H9 (cell line): Measurements from ENCODE around the gene PDE1C. TPM values are rescaled to one million over a fixed set of nuclear protein-coding genes. Genes with fewer than 3 reads are reported as not detected.

Experiments used
- DNase-seq: peaks from one replicate; pipeline ENCODE4 v3.0.0-alpha.2; 2017
- H2AFZ ChIP-seq: one replicate; pipeline ENCODE4 v1.6.1; 2013; ENCODE audit warnings: mild to moderate bottlenecking, low read length, control low read depth, moderate library complexity
- H2AK5ac ChIP-seq: 2 replicates; pipeline ENCODE4 v1.6.1; 2013; ENCODE audit warnings: low read length, control low read depth, mixed read lengths; ENCODE audit not compliant: insufficient read length
- H2BK120ac ChIP-seq: one replicate; pipeline ENCODE4 v1.6.1; 2013; ENCODE audit warnings: low read depth, mild to moderate bottlenecking, low read length, control low read depth, inconsistent platforms; ENCODE audit not compliant: poor library complexity, severe bottlenecking
- H2BK12ac ChIP-seq: 2 replicates; pipeline ENCODE4 v1.6.1; 2013; ENCODE audit warnings: low read length, control low read depth, mixed read lengths, low read depth; ENCODE audit not compliant: insufficient read length
- H2BK15ac ChIP-seq: 2 replicates; pipeline ENCODE4 v1.6.1; 2013; ENCODE audit warnings: low read depth, low read length, control low read depth
- H2BK20ac ChIP-seq: one replicate; pipeline ENCODE4 v1.6.1; 2013; ENCODE audit warnings: low read depth, mild to moderate bottlenecking, low read length, control low read depth, inconsistent platforms; ENCODE audit not compliant: poor library complexity, severe bottlenecking
- H2BK5ac ChIP-seq: 2 replicates; pipeline ENCODE4 v1.6.1; 2013; ENCODE audit warnings: low read length, control low read depth, mixed read lengths; ENCODE audit not compliant: insufficient read length
- H3K14ac ChIP-seq: 2 replicates; pipeline ENCODE4 v1.6.1; 2013; ENCODE audit warnings: low read length, control low read depth; ENCODE audit not compliant: insufficient read depth
- H3K18ac ChIP-seq: 2 replicates; pipeline ENCODE4 v1.6.1; 2013; ENCODE audit warnings: low read depth, mild to moderate bottlenecking, mixed read lengths, low read length, control low read depth; ENCODE audit not compliant: insufficient read length
- H3K23ac ChIP-seq: 2 replicates; pipeline ENCODE4 v1.6.1; 2013; ENCODE audit warnings: low read length, control low read depth, mixed read lengths, low read depth; ENCODE audit not compliant: insufficient read length
- H3K23me2 ChIP-seq: 2 replicates; pipeline ENCODE4 v1.6.1; 2013; ENCODE audit warnings: low read depth, mild to moderate bottlenecking, mixed read lengths, low read length, control low read depth; ENCODE audit not compliant: insufficient read length, poor library complexity, severe bottlenecking
- H3K27ac ChIP-seq: 2 replicates; pipeline ENCODE4 v1.5.1; 2013; ENCODE audit warnings: low read length, control low read depth, mixed read lengths, low read depth; ENCODE audit not compliant: insufficient read length
- H3K27me3 ChIP-seq: 2 replicates; pipeline ENCODE4 v1.6.1; 2013; ENCODE audit warnings: low read length, control low read depth, inconsistent platforms; ENCODE audit not compliant: insufficient read depth
- H3K4ac ChIP-seq: 2 replicates; pipeline ENCODE4 v1.6.1; 2013; ENCODE audit warnings: low read depth, mild to moderate bottlenecking, control low read depth, inconsistent platforms, low read length, moderate library complexity
- H3K4me1 ChIP-seq: 2 replicates; pipeline ENCODE4 v1.6.1; 2013; ENCODE audit warnings: low read length, control low read depth, inconsistent platforms; ENCODE audit not compliant: insufficient read depth
- H3K4me2 ChIP-seq: 2 replicates; pipeline ENCODE4 v1.6.1; 2013; ENCODE audit warnings: low read length, control low read depth, mixed read lengths; ENCODE audit not compliant: insufficient read length, insufficient read depth
- H3K56ac ChIP-seq: 2 replicates; pipeline ENCODE4 v1.6.1; 2013; ENCODE audit warnings: low read depth, mild to moderate bottlenecking, mixed read lengths, low read length, control low read depth; ENCODE audit not compliant: insufficient read length
- H3K79me1 ChIP-seq: 2 replicates; pipeline ENCODE4 v1.6.1; 2013; ENCODE audit warnings: low read depth, mild to moderate bottlenecking, moderate library complexity, low read length, control low read depth, inconsistent platforms; ENCODE audit not compliant: insufficient read depth, poor library complexity, severe bottlenecking
- H3K79me2 ChIP-seq: 2 replicates; pipeline ENCODE4 v1.6.1; 2013; ENCODE audit warnings: low read length, control low read depth, inconsistent platforms; ENCODE audit not compliant: insufficient read depth
- H3K9ac ChIP-seq: 2 replicates; pipeline ENCODE4 v1.6.1; 2013; ENCODE audit warnings: low read length, control low read depth, mixed read lengths; ENCODE audit not compliant: insufficient read length; ENCODE audit errors: extremely low read depth
- H3K9me3 ChIP-seq: one replicate; pipeline ENCODE4 v1.6.1; 2013; ENCODE audit warnings: low read depth, low read length, inconsistent platforms; ENCODE audit not compliant: control insufficient read depth
- H3T11ph ChIP-seq: one replicate; pipeline ENCODE4 v1.6.1; 2013; ENCODE audit warnings: mild to moderate bottlenecking, low read length, control low read depth, inconsistent platforms
- H4K20me1 ChIP-seq: one replicate; pipeline ENCODE4 v1.6.1; 2013; ENCODE audit not compliant: control insufficient read depth, insufficient read length, insufficient read depth
- H4K5ac ChIP-seq: 2 replicates; pipeline ENCODE4 v1.6.1; 2013; ENCODE audit warnings: low read depth, mild to moderate bottlenecking, mixed read lengths, low read length, control low read depth; ENCODE audit not compliant: insufficient read length
- H4K8ac ChIP-seq: replicated peaks from 2 replicates; pipeline ENCODE4 v1.6.1; 2013; ENCODE audit warnings: low read length, control low read depth, mixed read lengths, low read depth; ENCODE audit not compliant: insufficient read length
- H4K91ac ChIP-seq: 2 replicates; pipeline ENCODE4 v1.6.1; 2013; ENCODE audit warnings: low read depth, mild to moderate bottlenecking, moderate library complexity, mixed read lengths, low read length, control low read depth; ENCODE audit not compliant: insufficient read length
- H3K27ac Mint-ChIP-seq, 3 experiments: 2 replicates in 2 of 3; 3 replicates in 1 of 3; pipeline ENCODE4 v1.8.0; 2020 to 2021; ENCODE audit warnings: mixed read lengths in 3 of 3, mild to moderate bottlenecking in 1 of 3, moderate library complexity in 1 of 3
- H3K27me3 Mint-ChIP-seq: 2 replicates; pipeline ENCODE4 v1.8.0; 2021; ENCODE audit warnings: low read depth, mild to moderate bottlenecking, moderate library complexity, mixed read lengths
- H3K36me3 Mint-ChIP-seq, 3 experiments: 2 replicates in 2 of 3; 3 replicates in 1 of 3; pipeline ENCODE4 v1.8.0; 2020 to 2021; ENCODE audit warnings: low read depth in 3 of 3, mixed read lengths in 3 of 3; ENCODE audit not compliant: insufficient read depth in 1 of 3
- H3K4me1 Mint-ChIP-seq, 2 experiments: 2 replicates each; pipeline ENCODE4 v1.8.0; 2020; ENCODE audit warnings: mixed read lengths in 2 of 2
- H3K4me3 Mint-ChIP-seq, 2 experiments: 2 replicates in 1 of 2; 3 replicates in 1 of 2; pipeline ENCODE4 v1.8.0; 2020 to 2021; ENCODE audit warnings: mild to moderate bottlenecking in 2 of 2, mixed read lengths in 2 of 2, moderate library complexity in 1 of 2
- H3K9me3 Mint-ChIP-seq, 2 experiments: 2 replicates in 1 of 2; 3 replicates in 1 of 2; pipeline ENCODE4 v1.8.0; 2020; ENCODE audit warnings: mild to moderate bottlenecking in 2 of 2, mixed read lengths in 2 of 2, moderate library complexity in 1 of 2
- CTCF ChIP-seq: fragments of 200-600 bp; sonication (generic); conservative IDR thresholded peaks from 3 replicates; pipeline ENCODE4 v1.8.0; 2021; ENCODE audit warnings: antibody characterized with exemption, mild to moderate bottlenecking
- WGBS: extraction: QIAGEN DNeasy Blood & Tissue Kit; methylation state at CpG from one replicate; pipeline ENCODE4 v1.1.7; 2013; ENCODE audit warnings: missing lambda C conversion rate, low lambda C conversion rate, mixed read lengths; ENCODE audit not compliant: insufficient read length; ENCODE audit errors: extremely low coverage; 5-methylcytosine and 5-hydroxymethylcytosine counted together
- total RNA-seq: library from RNA; stranded (reverse); gene quantifications from 2 replicates; pipeline ENCODE4 v1.2.1, GENCODE V29; 2021

Gene PDE1C
- total RNA-seq, 1 experiment from 2014 or later: 0.17 TPM

GRCh38 chr7:31720366-31720765 lies 349.8 kb downstream of the PDE1C start:
- H4K5ac ChIP-seq: no peak overlapping the region
- no peaks in the 10 kb centered on the region for H3K4me1 Mint-ChIP-seq
- no peak overlapping the region for H3K9ac ChIP-seq
- H3K27me3 Mint-ChIP-seq: peaks cover 17% of the 10 kb centered on the region
- H3K4me2 ChIP-seq: no peak overlapping the region
- no peaks in the 10 kb centered on the region for H4K20me1 ChIP-seq
- no peak overlapping the region for H2BK20ac ChIP-seq
- no peak overlapping the region for H2BK120ac ChIP-seq
- no peak overlapping the region for H4K91ac ChIP-seq
- no peaks in the 10 kb centered on the region for H3K23me2 ChIP-seq
- no peak overlapping the region for H3K18ac ChIP-seq
- no peak overlapping the region for H2AK5ac ChIP-seq
- H3K79me2 ChIP-seq: no peaks in the 10 kb centered on the region
- H3K9me3 ChIP-seq: no peaks in the 10 kb centered on the region
- H3T11ph ChIP-seq: no peak overlapping the region
- TF ChIP-seq CTCF: no peak
- H3K4me1 ChIP-seq: no peaks in the 10 kb centered on the region
- H2BK15ac ChIP-seq: no peak overlapping the region
- H3K14ac ChIP-seq: no peak overlapping the region
- H3K27ac Mint-ChIP-seq: no peak overlapping the region
- WGBS: no CpG with 5 or more reads among the region's 8 CpGs
- H3K4ac ChIP-seq: no peak overlapping the region
- DNase-seq: no peak
- no peaks in the 10 kb centered on the region for H3K79me1 ChIP-seq
- H3K27ac ChIP-seq: no peak overlapping the region
- no peak overlapping the region for H3K56ac ChIP-seq
- H3K36me3 Mint-ChIP-seq: no peaks in the 10 kb centered on the region
- no peak overlapping the region for H3K23ac ChIP-seq
- H3K9me3 Mint-ChIP-seq: peaks cover 0 to 3% of the 10 kb centered on the region in 2 experiments; a peak in 3 of 5 replicates
- no peaks in the 10 kb centered on the region for H3K27me3 ChIP-seq
- no peak overlapping the region for H2BK12ac ChIP-seq
- no peak overlapping the region for H3K4me3 Mint-ChIP-seq
- no peak overlapping the region for H2AFZ ChIP-seq
- no peak overlapping the region for H4K8ac ChIP-seq
- no peak overlapping the region for H2BK5ac ChIP-seq
